SK-N-SH (cell line): ENCODE results near the gene RPL22. TPM values are rescaled to one million over a fixed set of nuclear protein-coding genes. Genes with fewer than 3 reads are reported as not detected.

Source experiments
- CTCF ChIA-PET: fragments of 300-600, 350-600 bp; formaldehyde crosslinking; extraction: SDS; loops from one replicate; lab custom pipeline; 2021; lab: Yijun Ruan, JAX
- POLR2A ChIA-PET: fragments of 350-600 bp; sonication (Branson Sonifier 250); formaldehyde crosslinking; extraction: SDS; loops from one replicate; lab custom pipeline; 2020; ENCODE audit warnings: antibody characterized with exemption, inconsistent platforms; lab: Yijun Ruan, JAX
- DNase-seq: peaks from one replicate; pipeline ENCODE4 v3.0.0; 2012
- H2AFZ ChIP-seq: fragments of 200-600 bp; sonication (generic); 2 replicates; pipeline ENCODE4 v1.8.1; 2016; ENCODE audit warnings: antibody characterized with exemption, mild to moderate bottlenecking, low read depth
- H3F3A ChIP-seq: fragments of 200-600 bp; sonication (generic); replicated peaks from 2 replicates; pipeline ENCODE3; 2016; ENCODE audit warnings: antibody characterized with exemption, mild to moderate bottlenecking; ENCODE audit not compliant: insufficient read depth
- H3K27ac ChIP-seq, 2 experiments: fragments of 200-500 bp in 1 of 2; fragments of 200-600 bp in 1 of 2; sonication (Bioruptor generic) in 1 of 2; sonication (generic), shearing (Covaris generic) in 1 of 2; 2 replicates each; pipeline versions ENCODE4 v1.5.1 to v1.6.1; 2014 to 2016; ENCODE audit warnings: low read depth in 2 of 2, inconsistent platforms in 1 of 2, low read length in 1 of 2, mild to moderate bottlenecking in 1 of 2, mixed read lengths in 1 of 2
- H3K27me3 ChIP-seq: fragments of 200-600 bp; sonication (generic), shearing (Covaris generic); 2 replicates; pipeline ENCODE4 v1.6.1; 2016; ENCODE audit warnings: mixed run types; ENCODE audit not compliant: insufficient read depth
- H3K36me3 ChIP-seq, 2 experiments: fragments of 200-500 bp in 1 of 2; fragments of 200-600 bp in 1 of 2; sonication (Bioruptor generic) in 1 of 2; sonication (generic) in 1 of 2; replicated peaks in 1 of 2; 2 replicates each; pipeline versions ENCODE3 to v1.5.1; 2014 to 2016; ENCODE audit warnings: low read length in 1 of 2, mild to moderate bottlenecking in 1 of 2; ENCODE audit not compliant: insufficient read depth in 2 of 2, control insufficient read depth in 1 of 2
- H3K4me1 ChIP-seq, 2 experiments: fragments of 200-500 bp in 1 of 2; fragments of 200-600 bp in 1 of 2; sonication (Bioruptor generic) in 1 of 2; sonication (generic), shearing (Covaris generic) in 1 of 2; 2 replicates each; pipeline versions ENCODE4 v1.5.1 to v1.6.1; 2014 to 2016; ENCODE audit warnings: low read depth in 1 of 2, low read length in 1 of 2, mixed run types in 1 of 2; ENCODE audit not compliant: insufficient read depth in 2 of 2, control insufficient read depth in 1 of 2
- H3K4me2 ChIP-seq: fragments of 200-600 bp; sonication (generic), shearing (Covaris generic); 2 replicates; pipeline ENCODE4 v1.6.1; 2017; ENCODE audit warnings: mixed run types
- H3K4me3 ChIP-seq, 2 experiments: fragments of 200-500 bp in 1 of 2; fragments of 200-600 bp in 1 of 2; sonication (Bioruptor generic) in 1 of 2; sonication (generic), shearing (Covaris generic) in 1 of 2; 2 replicates each; pipeline versions ENCODE4 v1.5.1 to v1.8.1; 2014 to 2016; ENCODE audit warnings: low read depth in 2 of 2, inconsistent platforms in 1 of 2, low read length in 1 of 2, mild to moderate bottlenecking in 1 of 2, mixed read lengths in 1 of 2, moderate library complexity in 1 of 2
- H3K79me2 ChIP-seq: fragments of 200-600 bp; sonication (generic); 2 replicates; pipeline ENCODE4 v1.8.1; 2017; ENCODE audit warnings: mild to moderate bottlenecking; ENCODE audit not compliant: insufficient read depth
- H3K9ac ChIP-seq: fragments of 200-600 bp; sonication (generic); 2 replicates; pipeline ENCODE4 v1.6.1; 2017; ENCODE audit warnings: mixed run types
- H3K9me2 ChIP-seq: fragments of 200-600 bp; sonication (generic); 2 replicates; pipeline ENCODE4 v1.6.1; 2017; ENCODE audit warnings: mixed run types
- H3K9me3 ChIP-seq: fragments of 200-600 bp; sonication (generic); 2 replicates; pipeline ENCODE4 v1.6.1; 2017; ENCODE audit warnings: mixed run types, mild to moderate bottlenecking, moderate library complexity
- H4K20me1 ChIP-seq: fragments of 200-600 bp; sonication (generic); 2 replicates; pipeline ENCODE4 v1.6.1; 2017; ENCODE audit warnings: mild to moderate bottlenecking, mixed run types; ENCODE audit not compliant: insufficient read depth
- CHD2 ChIP-seq: fragments of 150-350 bp; IDR thresholded peaks from 2 replicates; pipeline ENCODE4 v1.6.1; 2018; ENCODE audit warnings: low read length; ENCODE audit not compliant: partially characterized antibody
- EP300 ChIP-seq, 2 experiments: IDR thresholded peaks; 2 replicates each; pipeline versions ENCODE4 v1.4.0 to v1.6.1; 2012; ENCODE audit warnings: borderline replicate concordance in 1 of 2, low read depth in 1 of 2, low read length in 1 of 2
- EZH2phosphoT487 ChIP-seq: fragments of 200-600 bp; sonication (generic); IDR thresholded peaks from 2 replicates; pipeline ENCODE4 v1.6.1; 2017; ENCODE audit warnings: low read depth, mixed run types, mild to moderate bottlenecking, antibody characterized with exemption, moderate library complexity, borderline replicate concordance
- FOSL2 ChIP-seq: IDR thresholded peaks from 2 replicates; pipeline ENCODE4 v1.4.0; 2012; ENCODE audit warnings: low read depth, mild to moderate bottlenecking, moderate library complexity, borderline replicate concordance
- FOXJ3 ChIP-seq: sonication (generic); formaldehyde crosslinking; IDR thresholded peaks from 2 replicates; pipeline ENCODE4 v1.5.1; 2020; ENCODE audit warnings: mild to moderate bottlenecking, missing genetic modification reagents
- FOXM1 ChIP-seq: IDR thresholded peaks from 2 replicates; pipeline ENCODE4 v1.4.0; 2012; ENCODE audit warnings: low read depth, mild to moderate bottlenecking
- GATA2 ChIP-seq: sonication (generic); formaldehyde crosslinking; IDR thresholded peaks from 2 replicates; pipeline ENCODE4 v1.5.0; 2020; ENCODE audit warnings: mild to moderate bottlenecking, missing genetic modification reagents
- MEF2A ChIP-seq: IDR thresholded peaks from 2 replicates; pipeline ENCODE4 v1.4.0; 2012; ENCODE audit warnings: low read depth, borderline replicate concordance
- MXI1 ChIP-seq: IDR thresholded peaks from 2 replicates; pipeline ENCODE4 v1.6.1; 2012; ENCODE audit warnings: mild to moderate bottlenecking, low read depth, low read length, improper control_type of control experiment
- POLR2AphosphoS5 ChIP-seq: IDR thresholded peaks from 2 replicates; pipeline ENCODE4 v1.6.1; 2012; ENCODE audit warnings: low read depth, low read length
- RAD21 ChIP-seq: IDR thresholded peaks from 2 replicates; pipeline ENCODE4 v1.6.1; 2012; ENCODE audit warnings: mild to moderate bottlenecking, low read length
- RFX5 ChIP-seq: IDR thresholded peaks from 2 replicates; pipeline ENCODE4 v1.6.1; 2012; ENCODE audit warnings: mild to moderate bottlenecking, improper control_type of control experiment, low read length
- RXRA ChIP-seq: IDR thresholded peaks from 2 replicates; pipeline ENCODE4 v1.4.0; 2012; ENCODE audit warnings: low read depth, mild to moderate bottlenecking, borderline replicate concordance
- SIN3A ChIP-seq: IDR thresholded peaks from 2 replicates; pipeline ENCODE4 v1.6.1; 2012; ENCODE audit warnings: low read depth, mild to moderate bottlenecking, low read length, moderate library complexity, borderline replicate concordance
- SMC3 ChIP-seq: IDR thresholded peaks from 2 replicates; pipeline ENCODE4 v1.6.1; 2012; ENCODE audit warnings: low read depth, low read length, improper control_type of control experiment
- TAF1 ChIP-seq: IDR thresholded peaks from 2 replicates; pipeline ENCODE4 v1.6.1; 2012; ENCODE audit warnings: low read depth, mild to moderate bottlenecking, low read length, moderate library complexity, borderline replicate concordance
- TCF12 ChIP-seq: IDR thresholded peaks from 2 replicates; pipeline ENCODE4 v1.4.0; 2012
- USF2 ChIP-seq: fragments of 150-350 bp; IDR thresholded peaks from 2 replicates; pipeline ENCODE4 v1.6.1; 2017; ENCODE audit warnings: antibody characterized with exemption, low read length, low read depth, borderline replicate concordance
- WGBS: methylation state at CpG from one replicate; pipeline ENCODE4 v1.1.6; 2017; ENCODE audit warnings: low lambda C conversion rate; 5-methylcytosine and 5-hydroxymethylcytosine counted together
- polyA plus RNA-seq, 3 experiments: library from polyadenylated mRNA; depleted of rRNA; stranded (reverse); fragments of >200 nt; gene quantifications; 2 replicates each; pipeline ENCODE4 v1.2.3, GENCODE V29; 2012
- TF ChIP-seq, protein P1 (sequence below): IDR thresholded peaks from 2 replicates; pipeline ENCODE4 v1.4.0; 2012; ENCODE audit warnings: low read depth, borderline replicate concordance
- TF ChIP-seq, protein P2 (sequence below): fragments of 200-600 bp; sonication (generic); IDR thresholded peaks from 2 replicates; pipeline ENCODE4 v1.6.1; 2017; ENCODE audit warnings: antibody characterized with exemption, mild to moderate bottlenecking, moderate library complexity
- TF ChIP-seq, protein P3 (sequence below): IDR thresholded peaks from 2 replicates; pipeline ENCODE4 v1.4.0; 2012; ENCODE audit warnings: low read depth

Gene RPL22
- polyA plus RNA-seq, 1 of the 3 experiments (the other 2 are of a cell fraction), result 140 TPM

DNA sequence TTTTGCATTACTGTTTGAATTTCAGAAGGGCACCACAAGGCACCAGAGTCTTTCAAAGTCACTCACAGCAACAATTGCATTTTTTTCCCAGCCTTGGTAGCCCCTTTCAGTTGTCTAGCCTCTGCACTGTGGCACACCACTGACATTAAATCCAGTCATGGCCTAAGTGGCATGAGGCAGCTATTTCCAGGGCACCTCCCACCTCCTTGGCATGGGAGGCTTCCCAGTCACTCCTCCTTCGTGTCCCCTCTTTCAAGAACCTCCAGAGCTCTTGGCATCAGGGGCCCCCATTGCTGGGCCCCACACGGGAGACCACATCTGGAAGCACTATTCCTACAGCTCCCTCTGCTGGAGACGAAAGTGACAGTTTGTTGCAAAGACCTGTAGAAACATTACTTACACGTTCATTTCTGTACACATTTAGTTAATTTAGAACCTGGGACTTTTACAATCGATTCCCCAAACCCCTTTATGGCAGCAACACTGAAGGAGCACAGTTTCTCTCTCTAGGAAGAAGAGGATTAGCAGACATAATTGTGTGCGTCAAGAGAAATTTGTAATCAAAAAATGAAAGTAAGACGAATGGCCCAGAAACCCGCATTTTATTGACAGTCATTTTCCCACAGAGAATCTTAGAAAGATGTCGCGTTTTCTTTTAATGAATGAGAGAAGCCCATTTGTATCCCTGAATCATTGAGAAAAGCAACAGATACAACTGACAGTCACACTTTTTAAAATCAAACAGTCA, 13.6 kb downstream of the RPL22 start:
- no peak overlapping the region for H3K9ac ChIP-seq
- TF ChIP-seq, protein P1, sequence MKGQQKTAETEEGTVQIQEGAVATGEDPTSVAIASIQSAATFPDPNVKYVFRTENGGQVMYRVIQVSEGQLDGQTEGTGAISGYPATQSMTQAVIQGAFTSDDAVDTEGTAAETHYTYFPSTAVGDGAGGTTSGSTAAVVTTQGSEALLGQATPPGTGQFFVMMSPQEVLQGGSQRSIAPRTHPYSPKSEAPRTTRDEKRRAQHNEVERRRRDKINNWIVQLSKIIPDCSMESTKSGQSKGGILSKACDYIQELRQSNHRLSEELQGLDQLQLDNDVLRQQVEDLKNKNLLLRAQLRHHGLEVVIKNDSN, result no peak
- peak; percentile 64 for TF ChIP-seq RAD21
- no peak for TF ChIP-seq FOXJ3 (CRISPR knock-in tag)
- TF ChIP-seq FOXM1, result no peak
- no peak for TF ChIP-seq FOSL2
- TF ChIP-seq, protein P2, sequence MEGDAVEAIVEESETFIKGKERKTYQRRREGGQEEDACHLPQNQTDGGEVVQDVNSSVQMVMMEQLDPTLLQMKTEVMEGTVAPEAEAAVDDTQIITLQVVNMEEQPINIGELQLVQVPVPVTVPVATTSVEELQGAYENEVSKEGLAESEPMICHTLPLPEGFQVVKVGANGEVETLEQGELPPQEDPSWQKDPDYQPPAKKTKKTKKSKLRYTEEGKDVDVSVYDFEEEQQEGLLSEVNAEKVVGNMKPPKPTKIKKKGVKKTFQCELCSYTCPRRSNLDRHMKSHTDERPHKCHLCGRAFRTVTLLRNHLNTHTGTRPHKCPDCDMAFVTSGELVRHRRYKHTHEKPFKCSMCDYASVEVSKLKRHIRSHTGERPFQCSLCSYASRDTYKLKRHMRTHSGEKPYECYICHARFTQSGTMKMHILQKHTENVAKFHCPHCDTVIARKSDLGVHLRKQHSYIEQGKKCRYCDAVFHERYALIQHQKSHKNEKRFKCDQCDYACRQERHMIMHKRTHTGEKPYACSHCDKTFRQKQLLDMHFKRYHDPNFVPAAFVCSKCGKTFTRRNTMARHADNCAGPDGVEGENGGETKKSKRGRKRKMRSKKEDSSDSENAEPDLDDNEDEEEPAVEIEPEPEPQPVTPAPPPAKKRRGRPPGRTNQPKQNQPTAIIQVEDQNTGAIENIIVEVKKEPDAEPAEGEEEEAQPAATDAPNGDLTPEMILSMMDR, result peak; percentile 65
- TF ChIP-seq POLR2AphosphoS5, result 0 out of 2 replicates have a peak, but pooled peaks have one; percentile 13
- peak; percentile 50 for TF ChIP-seq SMC3
- no peak for TF ChIP-seq CHD2
- TF ChIP-seq, protein P3, sequence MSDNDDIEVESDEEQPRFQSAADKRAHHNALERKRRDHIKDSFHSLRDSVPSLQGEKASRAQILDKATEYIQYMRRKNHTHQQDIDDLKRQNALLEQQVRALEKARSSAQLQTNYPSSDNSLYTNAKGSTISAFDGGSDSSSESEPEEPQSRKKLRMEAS, result no peak
- TF ChIP-seq EP300 (IDR thresholded peaks at IDR 0.05; ENCODE audit: borderline replicate concordance in 1 of 2, low read depth in 1 of 2, low read length in 1 of 2), result no peak
- no peak for TF ChIP-seq MEF2A
- peak; percentile 61 for DNase-seq
- no peaks in the 10 kb centered on the region for H3K27me3 ChIP-seq
- H3K9me2 ChIP-seq, result no peaks in the 10 kb centered on the region
- H3K9me3 ChIP-seq, result no peaks in the 10 kb centered on the region
- H3K4me3 ChIP-seq, result no peak overlapping the region
- 78% methylated on average over 10 of the region's 10 CpGs for WGBS
- peaks cover 4% of the 10 kb centered on the region in 2 experiments; a peak in 2 of 4 replicates for H3K4me1 ChIP-seq
- peaks cover 42% of the 10 kb centered on the region for H3K79me2 ChIP-seq
- peaks cover 24% of the 10 kb centered on the region for H3F3A ChIP-seq
- CTCF ChIA-PET, result interaction anchor here (0.7 to 6.0 kb wide), 27 partner anchors 9 to 1010 kb away, joined by 3 to 52 read pairs (median 5); partner anchors contain the start of gene RPL22
- H3K4me2 ChIP-seq, result no peak overlapping the region
- peaks cover 69% of the 10 kb centered on the region for H4K20me1 ChIP-seq
- no peak overlapping the region for H2AFZ ChIP-seq
- peaks cover 30 to 37% of the 10 kb centered on the region in 2 experiments for H3K36me3 ChIP-seq
- POLR2A ChIA-PET, result no interaction called here
- H3K27ac ChIP-seq, result no peak overlapping the region

DNA sequence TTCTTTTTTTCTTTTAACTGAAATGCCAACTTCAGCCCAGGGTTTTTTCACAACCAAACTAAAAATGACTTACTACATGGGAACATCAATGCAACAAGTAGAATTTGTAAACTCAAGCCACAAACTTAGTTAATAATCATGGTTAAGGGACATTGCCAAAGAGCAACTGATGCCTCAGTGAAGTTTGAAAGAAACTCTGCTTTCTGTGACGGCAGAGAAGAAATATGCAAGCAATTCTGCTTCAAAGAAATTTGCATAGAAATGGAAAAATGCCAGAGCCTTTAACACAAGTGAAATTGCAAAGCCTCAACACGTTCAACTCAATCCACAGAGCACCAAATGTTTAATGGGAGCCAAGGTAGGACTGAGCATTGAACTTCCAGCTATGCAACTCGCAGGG, 14.2 kb downstream of the RPL22 start:
- WGBS, result 83% methylated on average over 3 of the region's 3 CpGs
- H3K9me3 ChIP-seq, result no peaks in the 10 kb centered on the region
- H3K9me2 ChIP-seq, result no peaks in the 10 kb centered on the region
- H3K9ac ChIP-seq, result no peak overlapping the region
- peaks cover 27 to 30% of the 10 kb centered on the region in 2 experiments for H3K36me3 ChIP-seq
- no peaks in the 10 kb centered on the region for H3K27me3 ChIP-seq
- peaks cover 35% of the 10 kb centered on the region for H3K79me2 ChIP-seq
- H2AFZ ChIP-seq, result no peak overlapping the region
- ChIA-PET CTCF (interaction anchor here (0.7 to 6.0 kb wide), 27 partner anchors 8 to 1009 kb away, joined by 3 to 52 read pairs (median 5); partner anchors contain the start of gene RPL22), POLR2A (no interaction called here)
- H3K4me3 ChIP-seq, result no peak overlapping the region
- peaks cover 62% of the 10 kb centered on the region for H4K20me1 ChIP-seq
- H3K27ac ChIP-seq, result no peak overlapping the region
- H3K4me1 ChIP-seq, result peaks cover 4% of the 10 kb centered on the region in 2 experiments; a peak in 2 of 4 replicates
- H3K4me2 ChIP-seq, result no peak overlapping the region
- no peak for DNase-seq
- H3F3A ChIP-seq, result peaks cover 19% of the 10 kb centered on the region
- TF ChIP-seq RFX5, result no peak
- no peak for TF ChIP-seq TAF1
- TF ChIP-seq MXI1, result no peak
- no peak for TF ChIP-seq SMC3
- no peak for TF ChIP-seq EZH2phosphoT487
- TF ChIP-seq GATA2 (CRISPR knock-in tag), result no peak
- TF ChIP-seq, protein P2, result no peak
- no peak for TF ChIP-seq SIN3A
- TF ChIP-seq USF2, result no peak
- TF ChIP-seq RXRA, result no peak
- TF ChIP-seq TCF12, result no peak
- TF ChIP-seq EP300 (IDR thresholded peaks at IDR 0.05; ENCODE audit: borderline replicate concordance in 1 of 2, low read depth in 1 of 2, low read length in 1 of 2), result no peak
